Measurements from ENCODE around the gene DGKI.

DNA sequence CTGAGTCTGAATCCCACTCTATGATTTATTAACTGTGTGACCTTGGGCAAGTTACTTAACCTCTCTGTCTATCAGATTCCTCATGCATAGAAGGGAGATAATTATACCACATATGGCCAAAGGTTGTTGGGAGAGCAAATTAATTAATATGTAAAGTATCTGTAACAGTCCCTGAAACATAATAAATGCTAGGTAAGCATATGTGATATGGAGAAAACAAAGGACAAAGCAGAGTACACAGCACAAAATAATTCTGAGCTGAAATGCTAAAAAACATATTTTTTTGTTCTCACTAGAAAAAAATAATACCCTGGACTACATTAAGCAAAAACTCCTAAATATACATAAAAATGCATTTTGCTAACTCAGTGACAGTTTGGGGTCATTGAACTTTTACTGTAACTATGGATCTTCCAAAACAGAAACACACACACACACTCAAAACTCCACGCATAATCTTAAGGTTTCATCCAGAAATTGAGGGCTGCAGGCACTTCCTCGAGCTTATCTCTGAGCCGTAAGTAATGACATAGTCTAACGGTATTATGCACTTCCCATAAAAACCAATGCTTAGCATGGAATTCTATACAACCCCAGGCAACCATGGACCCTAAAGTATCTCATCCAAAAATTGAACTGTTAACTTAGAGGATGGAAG lies 301.6 kb downstream of the DGKI start:
- TF ChIP-seq, protein P1, sequence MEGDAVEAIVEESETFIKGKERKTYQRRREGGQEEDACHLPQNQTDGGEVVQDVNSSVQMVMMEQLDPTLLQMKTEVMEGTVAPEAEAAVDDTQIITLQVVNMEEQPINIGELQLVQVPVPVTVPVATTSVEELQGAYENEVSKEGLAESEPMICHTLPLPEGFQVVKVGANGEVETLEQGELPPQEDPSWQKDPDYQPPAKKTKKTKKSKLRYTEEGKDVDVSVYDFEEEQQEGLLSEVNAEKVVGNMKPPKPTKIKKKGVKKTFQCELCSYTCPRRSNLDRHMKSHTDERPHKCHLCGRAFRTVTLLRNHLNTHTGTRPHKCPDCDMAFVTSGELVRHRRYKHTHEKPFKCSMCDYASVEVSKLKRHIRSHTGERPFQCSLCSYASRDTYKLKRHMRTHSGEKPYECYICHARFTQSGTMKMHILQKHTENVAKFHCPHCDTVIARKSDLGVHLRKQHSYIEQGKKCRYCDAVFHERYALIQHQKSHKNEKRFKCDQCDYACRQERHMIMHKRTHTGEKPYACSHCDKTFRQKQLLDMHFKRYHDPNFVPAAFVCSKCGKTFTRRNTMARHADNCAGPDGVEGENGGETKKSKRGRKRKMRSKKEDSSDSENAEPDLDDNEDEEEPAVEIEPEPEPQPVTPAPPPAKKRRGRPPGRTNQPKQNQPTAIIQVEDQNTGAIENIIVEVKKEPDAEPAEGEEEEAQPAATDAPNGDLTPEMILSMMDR (conservative IDR thresholded peaks at IDR 0.05; ENCODE audit: low read length) = no peak
- TF ChIP-seq EZH2phosphoT487 (IDR thresholded peaks at IDR 0.05; ENCODE audit: borderline replicate concordance, low read depth, low read length) = no peak
